Liver (tissue), 9 donors: ENCODE results near the gene ADAM19. TPM values are rescaled to one million over a fixed set of nuclear protein-coding genes. Genes with fewer than 3 reads are reported as not detected.

Experiments used
- DNase-seq: peaks from one replicate; pipeline ENCODE4 v3.0.0-alpha.2; 2017; ENCODE audit warnings: low spot score
- H3K27ac ChIP-seq, 2 donors: one replicate each; pipeline ENCODE4 v1.7.0; 2013; ENCODE audit warnings: inconsistent platforms in 2 of 2, low read length in 2 of 2, control low read depth in 1 of 2, low read depth in 1 of 2, mild to moderate bottlenecking in 1 of 2
- H3K27me3 ChIP-seq, 4 donors: one replicate each; pipeline versions ENCODE4 v1.6.1 to v1.7.0; 2013; ENCODE audit warnings: low read length in 3 of 4, inconsistent platforms in 1 of 4, mild to moderate bottlenecking in 1 of 4, moderate library complexity in 1 of 4; ENCODE audit not compliant: control insufficient read depth in 4 of 4, insufficient read depth in 4 of 4
- H3K36me3 ChIP-seq, 4 donors: one replicate each; pipeline versions ENCODE4 v1.6.1 to v1.7.0; 2013; ENCODE audit warnings: low read length in 3 of 4, mild to moderate bottlenecking in 3 of 4, low read depth in 1 of 4, moderate library complexity in 1 of 4; ENCODE audit not compliant: control insufficient read depth in 4 of 4, insufficient read depth in 3 of 4
- H3K4me1 ChIP-seq, 4 donors: one replicate each; pipeline versions ENCODE4 v1.6.1 to v1.7.0; 2013; ENCODE audit warnings: low read length in 3 of 4, mild to moderate bottlenecking in 3 of 4, moderate library complexity in 1 of 4; ENCODE audit not compliant: control insufficient read depth in 4 of 4, insufficient read depth in 4 of 4
- H3K4me3 ChIP-seq, 3 donors: one replicate each; pipeline versions ENCODE4 v1.6.1 to v1.7.0; 2013; ENCODE audit warnings: low read length in 3 of 3, control low read depth in 1 of 3, low read depth in 1 of 3, mild to moderate bottlenecking in 1 of 3
- H3K9ac ChIP-seq, 2 donors: one replicate each; pipeline ENCODE4 v1.7.0; 2013; ENCODE audit warnings: low read length in 2 of 2, mild to moderate bottlenecking in 2 of 2, moderate library complexity in 2 of 2, control low read depth in 1 of 2, low read depth in 1 of 2
- H3K9me3 ChIP-seq, 4 donors: one replicate each; pipeline versions ENCODE4 v1.6.1 to v1.7.0; 2013; ENCODE audit warnings: low read length in 3 of 4; ENCODE audit not compliant: control insufficient read depth in 4 of 4
- EGR1 ChIP-seq, 2 donors: IDR thresholded peaks; 2 replicates each; pipeline ENCODE4 v1.6.1; 2016 to 2018; ENCODE audit warnings: antibody characterized with exemption in 2 of 2, low read depth in 2 of 2
- FOXA1 ChIP-seq: IDR thresholded peaks from 2 replicates; pipeline ENCODE4 v1.6.1; 2016; ENCODE audit warnings: antibody characterized with exemption
- FOXA2 ChIP-seq: IDR thresholded peaks from 2 replicates; pipeline ENCODE4 v1.6.1; 2016; ENCODE audit warnings: antibody characterized with exemption
- GABPA ChIP-seq, 2 donors: IDR thresholded peaks in 1 of 2; conservative IDR thresholded peaks in 1 of 2; 2 replicates each; pipeline ENCODE4 v1.6.1; 2016; ENCODE audit warnings: antibody characterized with exemption in 2 of 2, mild to moderate bottlenecking in 1 of 2, moderate library complexity in 1 of 2
- HNF4A ChIP-seq, 2 donors: conservative IDR thresholded peaks; 2 replicates each; pipeline ENCODE4 v1.6.1; 2016; ENCODE audit warnings: antibody characterized with exemption in 2 of 2, mild to moderate bottlenecking in 2 of 2
- HNF4G ChIP-seq: IDR thresholded peaks from 2 replicates; pipeline ENCODE4 v1.6.1; 2016; ENCODE audit warnings: antibody characterized with exemption
- JUND ChIP-seq, 2 donors: IDR thresholded peaks; 2 replicates each; pipeline ENCODE4 v1.6.1; 2016; ENCODE audit warnings: antibody characterized with exemption in 2 of 2
- NR2F2 ChIP-seq: IDR thresholded peaks from 2 replicates; pipeline ENCODE4 v1.6.1; 2016; ENCODE audit warnings: antibody characterized with exemption
- RAD21 ChIP-seq, 2 donors: IDR thresholded peaks; 2 replicates each; pipeline ENCODE4 v1.6.1; 2016; ENCODE audit warnings: antibody characterized with exemption in 2 of 2, mild to moderate bottlenecking in 2 of 2
- REST ChIP-seq: IDR thresholded peaks from 2 replicates; pipeline ENCODE4 v1.6.1; 2016; ENCODE audit warnings: antibody characterized with exemption, mild to moderate bottlenecking
- RXRA ChIP-seq, 2 donors: IDR thresholded peaks; 2 replicates each; pipeline ENCODE4 v1.6.1; 2017 to 2018; ENCODE audit warnings: antibody characterized with exemption in 2 of 2, mild to moderate bottlenecking in 1 of 2
- SP1 ChIP-seq: IDR thresholded peaks from 2 replicates; pipeline ENCODE4 v1.6.1; 2018; ENCODE audit warnings: antibody characterized with exemption, mild to moderate bottlenecking
- TAF1 ChIP-seq: conservative IDR thresholded peaks from 2 replicates; pipeline ENCODE4 v1.6.1; 2016; ENCODE audit warnings: antibody characterized with exemption, mild to moderate bottlenecking
- YY1 ChIP-seq: IDR thresholded peaks from 2 replicates; pipeline ENCODE4 v1.6.1; 2016; ENCODE audit warnings: antibody characterized with exemption, mild to moderate bottlenecking
- WGBS: extraction: QIAGEN DNeasy Blood & Tissue Kit; methylation state at CpG from one replicate; pipeline ENCODE4 v1.1.7; 2013; 5-methylcytosine and 5-hydroxymethylcytosine counted together
- polyA plus RNA-seq, 2 donors: library from polyadenylated mRNA; stranded (reverse) in 1 of 2; unstranded in 1 of 2; fragments of 200-250 nt in 1 of 2; fragments of >200 nt in 1 of 2; fragmentation: Nextera tagmentation in 1 of 2; extraction: Ambion mirVana in 1 of 2; gene quantifications; one replicate each; pipeline versions ENCODE4 v1.2.1 to v1.2.3, GENCODE V29; 2013 to 2015
- total RNA-seq, 2 donors: library from RNA; depleted of rRNA; stranded (reverse); fragments of >200 nt; gene quantifications; one replicate each; pipeline ENCODE4 v1.2.3, GENCODE V29; 2014
- TF ChIP-seq, protein P1 (sequence below): fragments of 150-350 bp; IDR thresholded peaks from 2 replicates; pipeline ENCODE4 v1.5.1; 2017; ENCODE audit warnings: improper control_type of control experiment, low read depth, low read length; ENCODE audit not compliant: missing input control
- TF ChIP-seq, protein P2 (sequence below): IDR thresholded peaks from 2 replicates; pipeline ENCODE4 v1.6.1; 2016; ENCODE audit warnings: antibody characterized with exemption
- TF ChIP-seq, protein P3 (sequence below): IDR thresholded peaks from 2 replicates; pipeline ENCODE4 v1.6.1; 2016; ENCODE audit warnings: antibody characterized with exemption
- TF ChIP-seq, protein P4 (sequence below): IDR thresholded peaks from 2 replicates; pipeline ENCODE4 v1.6.1; 2016; ENCODE audit warnings: antibody characterized with exemption
- donor health status: healthy.
- donor health status: healthy.
- donor health status: healthy.
- donor health status: healthy.
- donor health status: healthy.

The ADAM19 gene
- total and polyA plus RNA-seq, 4 donors: 2.4 to 7.1 (median 2.9) TPM

DNA sequence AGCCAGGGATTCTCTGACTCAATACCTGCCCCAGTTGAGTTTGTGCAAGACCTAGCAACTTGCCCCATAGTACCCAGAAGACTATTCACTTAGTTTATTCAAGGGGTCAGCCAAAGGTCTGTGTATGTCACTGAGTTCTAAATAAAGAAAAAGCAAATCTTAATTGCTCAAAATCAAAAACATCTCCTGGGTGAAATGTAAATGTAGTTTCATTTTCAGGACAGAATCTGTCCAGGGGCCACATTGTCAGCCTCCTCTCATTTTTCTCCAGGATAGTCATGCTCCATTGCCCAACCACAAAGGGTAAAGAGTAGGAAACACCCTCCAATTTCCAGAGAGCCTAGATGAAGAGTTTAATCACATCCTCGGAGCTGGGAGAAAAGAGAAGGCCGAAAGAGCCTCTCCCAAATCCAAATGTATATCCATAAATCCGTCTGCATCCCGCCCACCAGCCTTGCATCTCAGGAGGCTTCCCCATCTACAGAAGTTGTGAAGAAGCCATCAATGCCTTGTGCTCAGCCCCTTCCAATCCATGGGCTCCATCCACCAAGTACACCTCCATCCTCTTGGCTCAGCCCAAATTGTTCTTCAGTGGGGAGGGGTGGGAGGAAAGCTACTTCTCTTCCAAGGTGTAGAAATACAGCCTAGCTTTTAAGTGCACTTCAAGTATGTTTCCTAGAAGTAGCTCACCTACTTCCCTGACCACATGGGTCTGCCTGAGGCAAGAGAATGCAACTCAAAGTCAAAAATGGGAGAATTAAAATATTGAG is 26.9 kb downstream of the ADAM19 start:
- no peak overlapping the region for H3K4me3 ChIP-seq
- H3K27me3 ChIP-seq: no peaks in the 10 kb centered on the region
- H3K9me3 ChIP-seq: no peaks in the 10 kb centered on the region
- whole genome bisulfite sequencing: 65% methylated on average over 4 of the region's 4 CpGs
- no peak overlapping the region for H3K9ac ChIP-seq
- TF ChIP-seq TAF1 (no peak), NR2F2 (no peak), RXRA (IDR thresholded peaks at IDR 0.05) (peak; percentile 98 to 99), JUND (IDR thresholded peaks at IDR 0.05) (peak; percentile 85 to 88), REST (no peak), RAD21 (IDR thresholded peaks at IDR 0.05) (peak; percentile 37 to 52), FOXA2 (no peak), FOXA1 (no peak), YY1 (peak; percentile 53), HNF4G (peak; percentile 30), SP1 (peak; percentile 92), GABPA (IDR thresholded peaks at IDR 0.05 in 1 of 2, conservative IDR thresholded peaks at IDR 0.05 in 1 of 2) (peak in 1 of 2 donors; percentile 48), HNF4A (conservative IDR thresholded peaks at IDR 0.05) (peak; percentile 88 to 90), EGR1 (IDR thresholded peaks at IDR 0.05; ENCODE audit: low read depth in 2 of 2) (peak in 1 of 2 donors; percentile 66)
- TF ChIP-seq, protein P1, sequence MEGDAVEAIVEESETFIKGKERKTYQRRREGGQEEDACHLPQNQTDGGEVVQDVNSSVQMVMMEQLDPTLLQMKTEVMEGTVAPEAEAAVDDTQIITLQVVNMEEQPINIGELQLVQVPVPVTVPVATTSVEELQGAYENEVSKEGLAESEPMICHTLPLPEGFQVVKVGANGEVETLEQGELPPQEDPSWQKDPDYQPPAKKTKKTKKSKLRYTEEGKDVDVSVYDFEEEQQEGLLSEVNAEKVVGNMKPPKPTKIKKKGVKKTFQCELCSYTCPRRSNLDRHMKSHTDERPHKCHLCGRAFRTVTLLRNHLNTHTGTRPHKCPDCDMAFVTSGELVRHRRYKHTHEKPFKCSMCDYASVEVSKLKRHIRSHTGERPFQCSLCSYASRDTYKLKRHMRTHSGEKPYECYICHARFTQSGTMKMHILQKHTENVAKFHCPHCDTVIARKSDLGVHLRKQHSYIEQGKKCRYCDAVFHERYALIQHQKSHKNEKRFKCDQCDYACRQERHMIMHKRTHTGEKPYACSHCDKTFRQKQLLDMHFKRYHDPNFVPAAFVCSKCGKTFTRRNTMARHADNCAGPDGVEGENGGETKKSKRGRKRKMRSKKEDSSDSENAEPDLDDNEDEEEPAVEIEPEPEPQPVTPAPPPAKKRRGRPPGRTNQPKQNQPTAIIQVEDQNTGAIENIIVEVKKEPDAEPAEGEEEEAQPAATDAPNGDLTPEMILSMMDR: no peak
- TF ChIP-seq, protein P2, sequence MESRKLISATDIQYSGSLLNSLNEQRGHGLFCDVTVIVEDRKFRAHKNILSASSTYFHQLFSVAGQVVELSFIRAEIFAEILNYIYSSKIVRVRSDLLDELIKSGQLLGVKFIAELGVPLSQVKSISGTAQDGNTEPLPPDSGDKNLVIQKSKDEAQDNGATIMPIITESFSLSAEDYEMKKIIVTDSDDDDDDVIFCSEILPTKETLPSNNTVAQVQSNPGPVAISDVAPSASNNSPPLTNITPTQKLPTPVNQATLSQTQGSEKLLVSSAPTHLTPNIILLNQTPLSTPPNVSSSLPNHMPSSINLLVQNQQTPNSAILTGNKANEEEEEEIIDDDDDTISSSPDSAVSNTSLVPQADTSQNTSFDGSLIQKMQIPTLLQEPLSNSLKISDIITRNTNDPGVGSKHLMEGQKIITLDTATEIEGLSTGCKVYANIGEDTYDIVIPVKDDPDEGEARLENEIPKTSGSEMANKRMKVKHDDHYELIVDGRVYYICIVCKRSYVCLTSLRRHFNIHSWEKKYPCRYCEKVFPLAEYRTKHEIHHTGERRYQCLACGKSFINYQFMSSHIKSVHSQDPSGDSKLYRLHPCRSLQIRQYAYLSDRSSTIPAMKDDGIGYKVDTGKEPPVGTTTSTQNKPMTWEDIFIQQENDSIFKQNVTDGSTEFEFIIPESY: peak; percentile 72
- TF ChIP-seq, protein P3, sequence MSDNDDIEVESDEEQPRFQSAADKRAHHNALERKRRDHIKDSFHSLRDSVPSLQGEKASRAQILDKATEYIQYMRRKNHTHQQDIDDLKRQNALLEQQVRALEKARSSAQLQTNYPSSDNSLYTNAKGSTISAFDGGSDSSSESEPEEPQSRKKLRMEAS: peak; percentile 88
- TF ChIP-seq, protein P4, sequence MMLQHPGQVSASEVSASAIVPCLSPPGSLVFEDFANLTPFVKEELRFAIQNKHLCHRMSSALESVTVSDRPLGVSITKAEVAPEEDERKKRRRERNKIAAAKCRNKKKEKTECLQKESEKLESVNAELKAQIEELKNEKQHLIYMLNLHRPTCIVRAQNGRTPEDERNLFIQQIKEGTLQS: peak; percentile 89
- peak overlapping the region; percentile 81 to 85 for H3K27ac ChIP-seq
- no peaks in the 10 kb centered on the region for H3K36me3 ChIP-seq
- peaks cover 12 to 24% (median 19%) of the 10 kb centered on the region in 4 donors for H3K4me1 ChIP-seq
- no peak for DNase-seq
